Aortic smooth muscle cell (primary cell): ENCODE measurements around the gene CCDC91. TPM values are rescaled to one million over a fixed set of nuclear protein-coding genes. Genes with fewer than 3 reads are reported as not detected.

Experiments used
- total RNA-seq: library from RNA; depleted of rRNA; stranded (reverse); fragments of >200 nt; gene quantifications from 2 replicates; pipeline ENCODE4 v1.2.3, GENCODE V29; 2014

Gene CCDC91
- total RNA-seq: 29.1 and 32.0 TPM in 2 replicates

GRCh38 chr12:28190321-28191050 lies at the start of gene CCDC91:
TSS of gene CCDC91 (plus strand) at chr12:28190456. CDS start at chr12:28257216, 66,760 bp downstream.

Other genes starting within 250 kb of the CCDC91 start
- gene PTHLH, start 217.7 kb upstream of the CCDC91 start, total RNA-seq: 6.0 and 15.5 TPM in 2 replicates